ENCODE measurements around the gene SIPA1L3.

SIPA1L3 gene

DNA sequence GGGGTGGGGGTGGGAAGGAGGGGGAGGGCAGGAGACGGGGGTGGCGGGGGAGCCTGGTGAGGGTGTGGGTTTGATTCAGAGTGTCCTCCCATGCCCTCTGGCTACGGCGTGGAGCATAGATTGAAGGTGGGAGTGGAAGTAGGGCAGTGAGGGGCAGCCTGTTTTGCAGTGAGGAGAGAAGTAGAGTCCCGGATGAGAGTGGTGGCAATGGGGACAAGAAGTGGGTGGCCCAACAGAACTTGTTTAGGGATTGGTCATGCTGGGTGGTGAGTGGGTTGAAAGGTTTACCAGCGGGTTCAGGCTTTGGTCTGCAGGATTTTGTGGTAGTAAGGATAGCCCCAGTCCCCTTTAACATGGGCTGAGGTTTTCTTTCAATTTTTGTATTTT, 35.5 kb downstream of the SIPA1L3 start:
- no peak for DNase-seq (ENCODE audit: low read depth in 2 of 2)

DNA sequence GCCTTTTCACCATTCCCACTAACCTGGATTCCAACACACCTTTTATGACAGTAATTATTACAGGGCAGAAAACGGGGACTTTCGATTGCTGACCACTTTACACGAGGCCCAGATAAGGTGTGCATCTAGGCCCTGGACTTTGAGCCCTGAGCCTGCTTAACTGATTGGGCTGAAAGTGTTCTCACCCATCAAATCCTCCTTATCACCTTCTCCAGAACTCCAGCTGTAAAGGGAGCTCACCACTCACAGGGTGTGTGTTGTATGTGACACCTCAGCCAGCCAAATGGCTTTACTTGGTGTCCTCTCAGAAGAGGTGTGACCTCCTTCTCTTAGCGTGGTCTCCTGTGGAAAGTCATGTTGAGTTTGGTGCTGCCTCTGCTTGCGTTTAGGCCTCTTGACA, 36.5 kb downstream of the SIPA1L3 start:
- no peak for DNase-seq (ENCODE audit: low read depth in 2 of 2)

DNA sequence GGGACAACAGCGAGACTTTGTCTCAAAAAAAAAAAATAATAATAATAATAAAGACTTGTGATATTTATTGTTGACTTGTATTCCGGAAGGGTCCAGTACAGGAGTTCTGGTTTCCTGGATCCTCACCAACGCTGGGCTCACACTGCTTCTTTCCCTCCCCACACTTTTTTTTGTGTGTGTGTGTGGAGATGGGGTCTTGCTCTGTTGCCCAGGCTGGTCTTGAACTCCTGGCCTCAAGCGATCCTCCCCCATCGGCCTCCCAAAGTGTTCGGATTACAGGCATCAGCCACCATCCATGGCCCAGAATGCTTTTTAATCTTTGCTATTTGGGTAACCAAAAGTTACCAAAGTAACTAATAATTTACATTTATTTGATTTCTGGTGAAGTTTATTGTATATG, 39.1 kb downstream of the SIPA1L3 start:
- no peak for DNase-seq (ENCODE audit: low read depth in 2 of 2)

DNA sequence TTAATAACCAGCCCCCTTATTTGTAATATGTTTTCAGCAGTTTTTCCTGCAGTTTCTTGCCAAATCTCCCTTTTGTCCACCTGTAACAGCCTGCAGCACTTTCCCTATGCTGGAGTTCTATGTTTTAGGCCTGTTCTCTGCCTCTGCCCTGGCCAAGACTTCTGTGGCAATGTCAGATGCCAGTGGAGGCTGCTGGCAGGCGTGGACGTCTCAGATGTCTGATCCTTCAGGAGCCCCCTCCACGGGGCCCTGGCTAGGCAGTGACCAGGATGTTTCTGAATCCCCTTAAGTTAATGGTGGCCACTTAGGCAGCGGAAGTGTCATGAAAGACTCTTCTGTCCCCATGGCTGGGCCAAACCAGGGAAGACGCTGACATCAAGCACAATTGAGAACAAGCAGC, 40.8 kb downstream of the SIPA1L3 start:
- no peak for DNase-seq (ENCODE audit: low read depth in 2 of 2)

DNA sequence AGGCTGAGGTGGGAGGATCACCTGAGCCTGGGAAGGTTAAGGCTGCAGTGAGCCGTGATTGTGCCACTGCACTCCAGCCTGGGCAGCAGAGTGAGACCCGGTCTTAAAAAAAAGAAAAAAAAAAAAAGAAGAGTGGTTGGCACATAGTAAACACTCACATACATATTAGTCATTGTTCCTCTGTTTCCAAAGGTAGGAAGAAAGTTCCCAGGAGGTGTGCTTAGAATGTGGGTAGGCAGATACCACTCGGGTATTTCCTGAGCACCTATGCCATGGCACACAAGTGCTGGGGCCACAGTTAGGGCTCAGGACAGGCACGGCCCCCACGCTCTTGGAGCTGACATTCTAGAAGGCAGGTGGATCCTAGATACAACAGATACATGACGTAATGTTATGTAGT, 41.4 kb downstream of the SIPA1L3 start:
- no peak for DNase-seq (ENCODE audit: low read depth in 2 of 2)

DNA sequence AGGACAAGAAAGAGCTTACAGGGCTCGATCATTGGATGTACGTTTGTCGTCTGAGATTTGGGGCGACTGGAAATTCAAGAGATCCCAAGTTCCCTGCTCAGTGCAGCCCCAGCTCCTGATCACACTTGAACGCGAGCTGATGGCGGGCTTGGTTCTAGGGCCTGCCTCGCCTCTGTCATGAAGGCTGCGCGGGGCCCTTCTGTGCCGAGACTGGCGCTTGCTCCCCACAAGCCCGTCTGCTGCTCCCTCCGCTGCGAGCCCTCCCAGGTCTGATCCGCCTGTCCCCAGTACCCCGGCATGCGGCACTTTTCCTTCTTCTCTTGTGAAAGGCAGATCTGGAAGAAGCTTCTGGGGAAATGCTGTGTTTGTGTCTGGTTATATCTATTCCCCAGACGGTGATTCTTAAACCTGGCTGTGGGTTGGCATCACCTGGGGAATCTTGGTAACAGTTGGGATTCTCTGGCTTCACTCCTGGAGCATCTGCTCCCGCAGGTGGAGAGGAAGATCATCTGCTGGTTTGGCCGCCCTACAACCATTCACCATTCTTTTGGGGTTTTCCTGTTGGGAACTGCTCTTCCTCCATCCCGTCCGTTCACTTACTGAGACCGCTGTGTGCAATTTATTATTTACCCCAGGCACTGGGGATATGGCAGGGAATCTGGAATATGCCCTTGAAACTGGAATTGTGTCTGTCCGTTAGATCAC, 43.6 kb downstream of the SIPA1L3 start:
- no peak for DNase-seq (ENCODE audit: low read depth in 2 of 2)

DNA sequence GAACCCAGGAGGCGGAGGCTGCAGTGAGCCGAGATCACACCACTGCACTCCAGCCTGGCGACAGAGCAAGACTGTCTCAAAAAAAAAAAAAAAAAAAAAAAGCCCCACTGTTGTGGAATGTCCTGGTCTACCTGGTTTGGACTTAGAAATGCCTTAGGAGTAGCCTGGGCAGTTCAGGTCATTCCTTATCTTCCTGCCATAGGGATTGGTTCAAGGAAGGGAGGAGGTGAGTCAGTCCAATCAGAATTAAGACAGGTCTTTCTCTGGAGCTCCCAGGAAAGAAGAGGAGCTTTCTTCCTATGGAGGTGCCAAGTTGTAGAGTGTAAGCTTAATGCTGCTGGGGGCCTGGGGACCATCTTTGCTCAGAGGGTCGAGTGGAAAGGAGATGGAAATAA, 44.8 kb downstream of the SIPA1L3 start:
- DNase-seq (ENCODE audit: low read depth in 2 of 2): no peak

DNA sequence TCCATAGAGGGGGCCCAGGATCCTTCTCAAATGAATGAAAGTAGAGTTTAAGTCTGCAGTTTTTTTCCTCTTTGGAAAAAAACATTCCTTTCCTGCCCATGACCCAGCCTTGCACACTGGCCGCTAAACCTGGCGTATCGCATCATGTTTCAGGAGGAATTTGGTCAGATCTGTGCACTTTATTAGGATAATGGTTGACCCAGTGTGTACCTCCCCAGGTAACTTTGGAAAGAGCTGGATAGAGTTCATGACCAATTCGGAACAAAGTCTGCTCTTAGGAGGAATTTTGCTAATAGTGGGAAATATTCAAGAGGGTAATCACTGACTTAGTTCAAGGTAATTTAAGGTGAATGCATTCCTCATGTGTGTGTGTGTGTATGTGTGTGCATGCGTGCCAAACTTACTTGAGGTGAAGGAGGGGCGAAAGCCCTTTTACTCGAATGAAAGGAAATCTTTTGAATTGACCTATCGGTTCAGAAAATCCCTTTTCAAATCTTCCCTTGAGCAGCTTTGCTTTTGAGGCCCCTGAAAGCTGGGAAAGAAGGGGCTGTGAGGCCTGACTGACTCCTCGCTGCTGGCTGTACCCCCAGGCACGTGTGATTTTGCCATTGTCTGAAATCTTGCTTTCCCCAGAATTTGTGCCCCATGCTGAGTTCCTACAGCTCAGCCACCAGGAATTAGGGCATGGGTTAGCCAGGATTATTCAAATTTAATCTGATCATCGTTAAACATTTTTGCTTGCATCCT, 46.3 kb downstream of the SIPA1L3 start:
- no peak for DNase-seq (ENCODE audit: low read depth in 2 of 2)

DNA sequence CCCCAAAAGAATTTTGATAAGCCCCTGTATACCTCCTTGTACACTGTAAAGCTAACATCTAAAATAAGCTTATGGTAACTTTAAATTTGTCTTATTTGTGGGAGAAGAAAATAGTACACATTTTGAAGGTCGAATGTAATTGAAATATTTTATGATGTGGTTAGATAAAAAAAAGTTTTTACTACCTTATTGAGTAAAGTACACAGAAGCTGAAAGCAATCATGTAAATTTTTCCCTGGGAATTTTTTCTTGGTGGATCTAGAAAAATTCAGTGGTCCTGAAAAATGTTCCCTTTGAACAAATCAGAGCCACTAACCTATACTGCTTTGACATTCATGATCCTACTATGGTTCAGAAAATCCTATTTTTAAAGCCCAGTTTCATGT, 46.9 kb downstream of the SIPA1L3 start:
- no peak for DNase-seq (ENCODE audit: low read depth in 2 of 2)

DNA sequence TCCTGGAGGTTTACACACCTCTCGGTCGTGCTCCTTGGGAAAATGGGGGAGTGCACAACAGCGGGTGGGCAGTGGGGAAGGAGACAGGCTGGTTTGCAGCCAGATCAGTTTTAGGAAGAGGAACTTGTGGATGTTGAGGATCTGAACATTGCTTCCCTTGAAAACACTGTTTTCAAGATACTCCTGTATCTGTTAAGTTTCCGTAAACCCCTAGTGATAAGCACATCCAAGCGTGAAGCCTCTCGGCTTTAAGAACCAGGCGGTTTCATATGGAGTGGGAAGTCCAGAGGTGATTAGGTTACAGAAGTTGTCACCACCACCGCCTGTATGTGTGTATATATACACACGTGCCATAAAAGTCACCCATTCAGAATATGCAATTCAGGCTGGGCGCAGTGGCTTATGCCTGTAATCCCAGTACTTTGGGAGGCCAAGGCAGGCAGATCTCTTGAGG, 47.4 kb downstream of the SIPA1L3 start:
- DNase-seq (ENCODE audit: low read depth in 2 of 2): no peak

DNA sequence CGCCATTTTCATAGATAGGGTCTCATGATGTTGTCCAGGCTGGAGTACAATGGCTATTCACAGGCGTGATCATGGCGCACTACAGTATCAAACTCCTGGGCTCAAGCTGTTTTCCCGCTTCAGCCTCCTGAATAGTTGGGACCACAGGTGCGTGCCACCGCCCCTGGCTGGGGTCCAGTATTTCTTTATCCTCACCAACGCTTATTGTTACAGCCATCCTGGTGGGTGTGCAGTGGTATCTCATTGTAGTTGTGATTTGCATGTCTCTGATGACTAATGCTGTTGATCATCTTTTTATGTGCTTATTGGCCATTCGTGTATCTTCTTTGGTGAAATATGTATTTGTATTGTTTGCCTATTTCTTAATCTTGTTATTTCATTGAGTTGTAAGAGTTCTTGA, 49.0 kb downstream of the SIPA1L3 start:
- DNase-seq (ENCODE audit: low read depth in 2 of 2): no peak

DNA sequence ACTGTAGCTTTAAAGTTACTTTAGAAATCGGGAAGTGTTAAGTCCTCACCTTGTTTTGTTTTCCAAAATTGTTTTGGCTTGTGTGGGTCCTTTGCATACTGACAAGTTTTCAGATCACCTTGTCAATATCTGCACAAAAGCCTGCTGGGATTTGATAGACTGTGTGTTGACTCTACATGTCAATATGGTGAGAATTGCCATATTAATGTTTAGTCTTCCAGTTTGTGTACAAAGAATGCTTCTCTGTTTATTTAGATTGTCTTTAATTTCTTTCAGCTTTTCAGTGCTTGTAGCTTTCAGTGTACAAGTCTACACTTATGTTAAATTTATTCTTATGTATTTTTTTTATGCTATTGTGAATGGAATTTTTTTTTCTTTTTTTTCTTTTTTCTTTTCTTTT, 50.2 kb downstream of the SIPA1L3 start:
- DNase-seq (ENCODE audit: low read depth in 2 of 2): no peak

DNA sequence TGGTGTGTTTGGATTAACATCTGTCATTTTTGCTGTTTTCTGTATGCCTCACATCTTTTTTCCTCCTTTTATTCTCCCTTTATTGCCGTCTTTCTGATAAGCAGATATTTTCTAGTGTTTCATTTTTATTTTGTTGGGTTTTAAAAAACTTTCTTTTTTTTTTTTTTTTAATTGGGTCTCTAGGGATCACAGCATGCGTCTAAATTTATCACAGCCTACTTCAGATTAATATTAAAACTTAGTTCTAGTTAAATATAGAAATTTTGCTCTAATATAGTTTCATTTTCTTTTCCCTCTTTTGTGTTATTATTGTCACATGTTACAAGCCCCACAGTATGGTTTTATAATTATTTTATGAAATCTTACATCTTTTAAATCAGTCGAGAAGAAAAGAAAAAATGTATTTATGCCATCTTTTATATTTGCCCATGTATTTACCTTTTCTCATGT, 52.7 kb downstream of the SIPA1L3 start:
- DNase-seq (ENCODE audit: low read depth in 2 of 2): no peak

DNA sequence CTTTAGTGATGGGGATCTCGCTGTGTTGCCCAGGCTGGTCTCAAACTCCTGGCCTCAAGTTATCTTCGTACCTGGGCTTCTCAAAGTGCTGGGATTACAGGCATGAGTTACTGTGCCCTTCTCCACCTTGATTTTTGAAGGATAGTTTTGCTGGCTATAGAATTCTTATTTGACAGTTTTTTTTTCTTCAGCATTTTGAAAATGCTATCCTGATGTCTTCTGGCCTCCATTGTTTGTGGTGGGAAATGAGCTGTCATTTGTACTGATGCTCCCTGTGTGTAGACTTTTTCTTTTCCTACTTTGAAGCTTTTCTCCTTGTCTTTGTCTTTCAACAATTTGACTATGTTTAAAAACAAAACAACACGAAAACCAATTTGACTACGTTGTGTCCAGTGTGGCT, 54.2 kb downstream of the SIPA1L3 start:
- no peak for DNase-seq (ENCODE audit: low read depth in 2 of 2)

DNA sequence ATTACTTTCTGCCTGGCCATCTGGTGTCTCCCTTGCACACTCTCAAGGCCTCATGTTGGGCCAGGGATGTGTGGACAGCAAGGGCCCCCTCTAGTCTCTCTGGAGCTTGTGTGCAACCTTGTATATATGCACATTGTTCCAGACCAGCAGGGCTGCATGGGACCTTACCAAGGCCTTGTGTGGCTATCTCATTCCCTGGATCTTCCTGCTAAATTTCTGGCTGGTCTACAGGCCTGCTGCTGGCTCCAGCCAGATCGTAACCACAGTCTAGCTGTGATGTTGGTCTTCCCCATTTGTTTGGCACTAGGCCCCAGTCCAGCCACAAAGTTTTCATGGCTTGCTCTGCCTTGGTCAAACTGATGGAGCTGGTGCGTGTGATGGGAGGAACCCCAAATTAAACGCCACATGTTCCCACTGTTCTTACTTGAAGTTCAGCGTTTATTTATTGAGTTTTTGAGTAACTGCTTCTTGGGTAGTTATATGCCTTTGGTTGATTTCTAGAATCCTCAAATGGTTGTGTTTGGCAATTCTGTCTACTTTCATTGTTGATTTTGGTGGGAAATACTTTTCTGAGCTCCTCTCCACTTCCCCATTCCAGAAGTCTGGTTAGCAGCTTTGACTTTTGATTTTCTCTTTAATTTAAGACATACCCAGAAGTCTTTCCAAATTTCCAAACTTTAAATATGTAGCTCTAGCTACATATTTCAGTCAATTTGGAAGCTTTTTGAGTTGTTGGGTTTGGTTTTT, 56.4 kb downstream of the SIPA1L3 start:
- no peak for DNase-seq (ENCODE audit: low read depth in 2 of 2)

DNA sequence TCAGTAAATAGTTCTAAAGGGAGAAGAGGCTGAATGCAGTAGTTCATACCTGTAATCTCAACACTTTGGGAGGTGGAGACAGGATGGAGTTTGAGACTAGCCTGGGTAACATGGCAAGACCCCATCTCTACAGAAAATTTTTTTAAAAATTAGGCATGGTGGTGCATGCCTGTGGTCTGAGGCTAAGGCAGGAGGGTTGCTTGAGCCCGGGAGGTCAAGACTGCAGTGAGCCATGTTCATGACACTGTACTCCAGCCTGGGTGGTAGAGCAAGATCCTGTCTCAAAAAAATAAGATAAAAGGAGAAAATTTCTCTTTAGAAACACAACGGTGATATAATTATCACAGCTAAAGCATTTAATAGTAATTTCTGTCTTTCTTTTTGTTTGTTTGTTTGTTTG, 57.1 kb downstream of the SIPA1L3 start:
- DNase-seq (ENCODE audit: low read depth in 2 of 2): no peak

DNA sequence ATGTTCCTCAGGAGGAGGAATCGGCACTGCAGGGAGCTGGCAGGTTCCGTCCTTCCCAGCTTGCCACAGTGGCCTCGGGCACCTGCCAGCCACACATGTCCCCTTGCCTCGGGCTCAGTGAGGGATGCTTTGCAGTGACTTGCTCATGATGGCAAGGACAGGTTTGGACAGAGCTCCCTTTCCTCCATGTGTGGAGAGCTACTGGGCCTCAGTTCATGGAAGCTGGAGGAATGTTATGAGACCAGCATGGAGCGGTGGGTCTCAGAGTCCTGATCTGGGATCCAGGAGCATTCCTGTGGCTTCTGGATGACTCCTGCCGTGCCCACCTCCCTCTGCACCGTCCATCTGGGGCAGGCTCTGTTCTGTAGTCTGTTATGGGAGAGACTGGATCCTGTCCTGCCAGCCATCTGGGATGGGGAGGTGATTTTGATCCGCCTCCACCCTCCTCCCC, 59.2 kb downstream of the SIPA1L3 start:
- DNase-seq (ENCODE audit: low read depth in 2 of 2): no peak

DNA sequence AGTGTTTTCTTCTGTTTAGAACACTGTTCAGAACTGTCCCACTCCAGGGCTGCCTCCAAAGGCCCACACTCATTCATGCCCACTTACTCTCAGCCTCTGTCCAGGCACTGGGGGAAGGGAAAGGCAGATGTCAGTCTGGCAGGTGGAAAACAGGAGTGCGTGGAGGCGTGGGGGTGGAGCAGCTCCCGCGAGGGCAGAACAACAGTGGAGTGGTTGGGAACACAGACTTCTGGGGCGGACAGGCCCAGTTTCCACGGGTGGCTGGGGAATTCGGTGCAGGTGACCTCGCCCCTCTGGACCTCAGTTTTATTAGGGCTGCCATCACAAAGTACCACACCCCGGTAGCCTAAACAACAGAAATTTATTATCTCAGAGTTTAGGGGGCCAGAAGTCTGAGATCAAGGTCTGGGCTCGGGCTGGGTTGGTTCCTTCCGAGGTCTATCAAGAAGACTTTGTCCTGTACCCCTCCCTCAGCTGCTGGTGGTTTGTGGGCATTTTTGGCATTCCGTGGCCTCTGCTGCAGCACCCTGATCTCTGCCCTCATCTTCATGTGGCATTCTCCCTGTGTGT, 59.7 kb downstream of the SIPA1L3 start:
- DNase-seq (ENCODE audit: low read depth in 2 of 2): no peak

DNA sequence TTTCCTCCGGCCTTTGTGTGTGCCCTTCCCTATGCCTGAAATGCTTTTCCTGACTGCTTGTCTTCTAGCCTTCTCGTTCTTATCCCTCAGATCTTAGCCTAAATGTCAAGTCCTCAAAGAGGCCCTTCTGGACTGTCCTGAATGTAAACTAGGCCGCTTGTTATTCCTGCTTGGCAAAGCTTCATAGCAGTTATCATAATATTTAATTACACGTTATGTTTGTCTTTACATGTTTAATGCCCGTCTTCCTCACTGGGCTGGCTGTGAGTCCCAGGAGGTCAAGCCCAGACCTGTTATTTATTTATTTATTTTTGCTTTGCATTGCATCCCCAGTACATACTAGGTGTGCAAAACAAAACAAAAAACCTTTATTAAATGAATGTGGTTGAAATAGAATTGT, 62.7 kb downstream of the SIPA1L3 start:
- no peak for DNase-seq (ENCODE audit: low read depth in 2 of 2)

DNA sequence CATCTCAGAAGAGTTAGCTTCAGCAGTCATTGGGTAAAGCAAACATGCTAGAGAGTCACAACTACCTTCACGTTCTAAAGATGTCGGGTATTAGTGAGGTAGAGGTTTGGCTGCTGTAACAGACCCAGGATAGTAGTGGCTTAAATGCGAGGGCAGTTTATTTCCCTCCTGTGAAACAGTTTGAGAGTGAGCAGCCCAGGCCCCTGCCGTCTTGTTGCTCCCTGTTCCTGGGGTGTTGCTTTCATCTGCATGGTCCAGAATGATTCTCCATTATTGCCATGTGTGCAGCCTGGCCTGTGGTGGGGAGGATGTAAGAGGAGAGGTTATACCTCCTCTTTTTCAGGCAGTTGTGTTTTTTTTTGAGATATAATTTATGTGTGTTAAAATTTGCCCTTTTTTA, 63.7 kb downstream of the SIPA1L3 start:
- DNase-seq (ENCODE audit: low read depth in 2 of 2): no peak

DNA sequence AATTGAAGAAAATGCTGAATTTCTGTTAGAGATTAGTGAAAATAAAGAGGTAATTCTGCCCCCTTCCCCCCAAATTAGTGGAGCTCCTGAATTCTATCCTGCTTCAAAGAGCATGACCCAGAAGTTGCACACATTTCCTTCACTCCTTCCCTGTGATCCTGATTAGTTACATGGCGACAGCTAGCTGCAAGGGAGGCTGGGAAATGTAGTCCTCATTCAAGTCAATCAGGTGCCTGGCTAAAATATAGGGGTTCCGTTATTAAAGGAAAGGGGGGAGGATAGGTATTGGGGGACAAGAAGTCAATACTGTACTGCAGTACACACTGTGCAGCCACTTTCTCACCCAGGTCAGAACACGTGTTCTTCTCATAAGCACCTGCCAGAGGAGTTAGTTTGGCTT, 65.8 kb downstream of the SIPA1L3 start:
- no peak for DNase-seq (ENCODE audit: low read depth in 2 of 2)

DNA sequence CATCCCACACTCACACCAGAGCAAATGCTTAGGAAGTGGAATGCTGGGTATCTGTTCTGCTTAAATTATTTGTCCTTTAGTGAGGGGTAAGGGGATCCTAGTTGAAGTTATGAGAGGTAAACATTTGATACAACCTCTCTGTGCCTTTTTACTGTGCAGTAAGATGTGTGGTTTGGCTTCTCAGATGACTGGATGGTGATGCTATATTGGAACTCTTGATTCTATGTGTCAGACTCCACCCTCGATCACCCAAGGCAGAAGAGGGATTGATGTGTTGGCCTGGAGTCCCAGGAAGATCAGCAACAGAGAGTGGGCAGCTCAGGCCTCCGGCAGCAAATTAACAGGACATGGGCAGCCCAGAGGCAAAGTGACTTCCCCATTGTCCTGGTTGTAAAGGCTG, 66.7 kb downstream of the SIPA1L3 start:
- DNase-seq (ENCODE audit: low read depth in 2 of 2): no peak

All from stimulated activated CD8-positive, alpha-beta memory T cell treated with anti-CD3 and anti-CD28 coated beads, Interleukin-15, amount 100 ng/mL, for 4 hours (primary cell).